ENCODE measurements around the gene CLTB.

CLTB gene

GRCh38 chr5:176426876-176427275 is 10.5 kb upstream of the CLTB start:
- no peak for TF ChIP-seq SIN3A (IDR thresholded peaks at IDR 0.05; ENCODE audit: borderline replicate concordance, insufficient read depth, low read length)
- TF ChIP-seq TAF1 (IDR thresholded peaks at IDR 0.05; ENCODE audit: borderline replicate concordance, insufficient read depth, low read length) = no peak
- TF ChIP-seq REST (IDR thresholded peaks at IDR 0.05; ENCODE audit: insufficient read depth in 1 of 2, low read depth in 2 of 2, low read length in 2 of 2) = no peak
- no peak for TF ChIP-seq FOXP2 (optimal IDR thresholded peaks at IDR 0.05; ENCODE audit: borderline replicate concordance, extremely low read depth, extremely low read length, insufficient read depth)
- no peak for TF ChIP-seq POLR2AphosphoS5 (IDR thresholded peaks at IDR 0.05; ENCODE audit: low read depth, low read length)

- TF ChIP-seq FOXP2 (optimal IDR thresholded peaks at IDR 0.05; ENCODE audit: borderline replicate concordance, extremely low read depth, extremely low read length, insufficient read depth) = no peak
- no peak for TF ChIP-seq POLR2AphosphoS5 (IDR thresholded peaks at IDR 0.05; ENCODE audit: low read depth, low read length)
- TF ChIP-seq REST (IDR thresholded peaks at IDR 0.05; ENCODE audit: insufficient read depth in 1 of 2, low read depth in 2 of 2, low read length in 2 of 2) = no peak
Measured at GRCh38 chr5:176425791-176426190, 9.5 kb upstream of the CLTB start.

- TF ChIP-seq SIN3A (IDR thresholded peaks at IDR 0.05; ENCODE audit: borderline replicate concordance, insufficient read depth, low read length) (no peak), POLR2AphosphoS5 (IDR thresholded peaks at IDR 0.05; ENCODE audit: low read depth, low read length) (no peak), TAF1 (IDR thresholded peaks at IDR 0.05; ENCODE audit: borderline replicate concordance, insufficient read depth, low read length) (no peak), REST (IDR thresholded peaks at IDR 0.05; ENCODE audit: insufficient read depth in 1 of 2, low read depth in 2 of 2, low read length in 2 of 2) (no peak), FOXP2 (optimal IDR thresholded peaks at IDR 0.05; ENCODE audit: borderline replicate concordance, extremely low read depth, extremely low read length, insufficient read depth) (no peak)
Measured at GRCh38 chr5:176425138-176425537, 8.8 kb upstream of the CLTB start.

GRCh38 chr5:176424181-176424580 is 7.8 kb upstream of the CLTB start:
- TF ChIP-seq POLR2AphosphoS5 (IDR thresholded peaks at IDR 0.05; ENCODE audit: low read depth, low read length) (no peak), REST (IDR thresholded peaks at IDR 0.05; ENCODE audit: insufficient read depth in 1 of 2, low read depth in 2 of 2, low read length in 2 of 2) (no peak)

- TF ChIP-seq SIN3A (IDR thresholded peaks at IDR 0.05; ENCODE audit: borderline replicate concordance, insufficient read depth, low read length) = no peak
- no peak for TF ChIP-seq REST (IDR thresholded peaks at IDR 0.05; ENCODE audit: insufficient read depth in 1 of 2, low read depth in 2 of 2, low read length in 2 of 2)
- TF ChIP-seq TAF1 (IDR thresholded peaks at IDR 0.05; ENCODE audit: borderline replicate concordance, insufficient read depth, low read length) = no peak
- no peak for TF ChIP-seq FOXP2 (optimal IDR thresholded peaks at IDR 0.05; ENCODE audit: borderline replicate concordance, extremely low read depth, extremely low read length, insufficient read depth)
- TF ChIP-seq POLR2AphosphoS5 (IDR thresholded peaks at IDR 0.05; ENCODE audit: low read depth, low read length) = no peak
Measured at GRCh38 chr5:176420972-176421544, 4.7 kb upstream of the CLTB start.

Data from PFSK-1 (cell line).